GM21528 (cell line): ENCODE data around the gene KIF2C.
A peak's percentile ranks its signal among the peaks of the same experiment; 100 is the strongest.
"Not testable (repeated sequence)": the region's sequence is repeated elsewhere in the genome, so short reads cannot be mapped to it uniquely, and the experiment has no call there.

ENCODE experiments used
- ATAC-seq: cut with Tn5 transposase; IDR thresholded peaks from one replicate; pipeline ENCODE4 v1.9.1; 2021; ENCODE audit warnings: mild to moderate bottlenecking, moderate library complexity; ENCODE audit not compliant: unreplicated experiment, low FRiP score

The KIF2C gene

GRCh38 chr1:44790968-44791801, 51.5 kb downstream of the KIF2C start:
- no peak for ATAC-seq

- no peak for ATAC-seq
Observed at GRCh38 chr1:44792736-44793502, 53.3 kb downstream of the KIF2C start.

GRCh38 chr1:44797886-44798285, 58.2 kb downstream of the KIF2C start:
- not testable (repeated sequence) for ATAC-seq

- no peak for ATAC-seq
Observed at GRCh38 chr1:44798481-44799365, 59.1 kb downstream of the KIF2C start.

- peak; percentile 77 for ATAC-seq
Observed at GRCh38 chr1:44799770-44800584, 60.3 kb downstream of the KIF2C start, which contains the start of gene PLK3. Gene PLK3, plus strand, starts transcription at chr1:44800377. Its CDS starts 87 bp downstream, at chr1:44800464.

GRCh38 chr1:44801491-44802305, 62.1 kb downstream of the KIF2C start:
- ATAC-seq, result no peak

GRCh38 chr1:44802306-44803061, 62.8 kb downstream of the KIF2C start:
- no peak for ATAC-seq

- ATAC-seq, result no peak
Observed at GRCh38 chr1:44803062-44803311, 63.4 kb downstream of the KIF2C start.

- no peak for ATAC-seq
Observed at GRCh38 chr1:44803312-44804095, 63.9 kb downstream of the KIF2C start.

GRCh38 chr1:44805311-44806024, 65.8 kb downstream of the KIF2C start:
- no peak for ATAC-seq

- no peak for ATAC-seq
Observed at GRCh38 chr1:44806025-44806703, 66.5 kb downstream of the KIF2C start.

GRCh38 chr1:44806704-44807363, 67.2 kb downstream of the KIF2C start, which contains the start of gene DYNLT4:
Gene DYNLT4, minus strand, starts transcription at chr1:44807351. Its CDS starts 683 bp downstream, at chr1:44806668.
- ATAC-seq, result no peak

GRCh38 chr1:44807364-44808062, 67.9 kb downstream of the KIF2C start:
- ATAC-seq, result peak; percentile 27

GRCh38 chr1:44808063-44808937, 68.7 kb downstream of the KIF2C start, which contains the start of gene BTBD19:
Gene BTBD19, plus strand, starts transcription at chr1:44808523. Its CDS starts 298 bp downstream, at chr1:44808821.
- ATAC-seq, result peak; percentile 8
